Body of pancreas (tissue), 4 donors: ENCODE data around the gene POFUT2.

Experiments
- CTCF ChIP-seq, 7 experiments: fragments of 450-650 bp in 4 of 7; fragments of 200-600 bp in 3 of 7; sonication (generic) in 3 of 7; IDR thresholded peaks; one replicate each; pipeline ENCODE4 v1.5.1; 2016 to 2019; ENCODE audit warnings: antibody characterized with exemption in 7 of 7
- POLR2A ChIP-seq, 3 donors: fragments of 450-650 bp; IDR thresholded peaks; one replicate each; pipeline ENCODE4 v1.6.1; 2016; ENCODE audit warnings: antibody characterized with exemption in 3 of 3, mild to moderate bottlenecking in 2 of 3

GRCh38 chr21:45286671-45287437 lies 841 bp downstream of the POFUT2 start:
- TF ChIP-seq CTCF (IDR thresholded peaks at IDR 0.05) (no peak), POLR2A (IDR thresholded peaks at IDR 0.05) (no peak)
